A673 (cell line): ENCODE measurements around the gene PATJ. TPM values are rescaled to one million over a fixed set of nuclear protein-coding genes. Genes with fewer than 3 reads are reported as not detected.
"Not testable (repeated sequence)": the region's sequence is repeated elsewhere in the genome, so short reads cannot be mapped to it uniquely, and the experiment has no call there.

Source experiments
- BruUV-seq: library from RNA; stranded (reverse); fragments of 400-500 nt; replicated peaks from 2 replicates; lab custom pipeline; 2021; lab: Mats Ljungman, UMichigan
- CTCF ChIA-PET: fragments of 300-600 bp; sonication (Branson Sonifier 250); formaldehyde crosslinking; loops from one replicate; lab custom pipeline; 2022; ENCODE audit warnings: antibody characterized with exemption; lab: Charles Lee
- POLR2A ChIA-PET: fragments of 300-600 bp; sonication (Branson Sonifier 250); formaldehyde crosslinking; loops from one replicate; lab custom pipeline; 2022; ENCODE audit warnings: antibody characterized with exemption; ENCODE audit not compliant: low non-redundant PET; lab: Charles Lee
- DNase-seq: peaks from one replicate; pipeline ENCODE4 v3.0.0-alpha.2; 2015; ENCODE audit warnings: low spot score
- H3K27ac ChIP-seq: fragments of 200-600 bp; sonication (generic); 2 replicates; pipeline ENCODE4 v1.5.1; 2016; ENCODE audit warnings: mixed run types, low read depth, mild to moderate bottlenecking, mixed read lengths, antibody characterized with exemption, low read length; ENCODE audit not compliant: poor library complexity, severe bottlenecking
- H3K27me3 ChIP-seq: fragments of 200-600 bp; sonication (generic); replicated peaks from 2 replicates; pipeline ENCODE4 v1.6.1; 2017; ENCODE audit warnings: mixed run types, low read depth, mild to moderate bottlenecking, mixed read lengths, antibody characterized with exemption, low read length; ENCODE audit not compliant: insufficient read depth, poor library complexity
- H3K36me3 ChIP-seq: fragments of 200-600 bp; sonication (generic); 2 replicates; pipeline ENCODE4 v1.6.1; 2016; ENCODE audit warnings: mixed run types, mild to moderate bottlenecking, mixed read lengths, antibody characterized with exemption, low read length; ENCODE audit not compliant: insufficient read depth, poor library complexity, severe bottlenecking
- H3K4me1 ChIP-seq: fragments of 200-600 bp; sonication (generic); 2 replicates; pipeline ENCODE4 v1.6.1; 2017; ENCODE audit warnings: mixed run types, mild to moderate bottlenecking, mixed read lengths, antibody characterized with exemption, low read length; ENCODE audit not compliant: insufficient read depth, poor library complexity, severe bottlenecking
- H3K4me3 ChIP-seq: fragments of 200-600 bp; sonication (generic); 2 replicates; pipeline ENCODE4 v1.5.1; 2016; ENCODE audit warnings: low read depth, mixed run types, mild to moderate bottlenecking, mixed read lengths, low read length; ENCODE audit not compliant: poor library complexity, severe bottlenecking
- H3K9me3 ChIP-seq: fragments of 200-600 bp; sonication (generic); 2 replicates; pipeline ENCODE4 v1.6.1; 2016; ENCODE audit warnings: mixed run types, low read depth, mild to moderate bottlenecking, mixed read lengths, antibody characterized with exemption, low read length; ENCODE audit not compliant: poor library complexity, severe bottlenecking
- EZH2 ChIP-seq: fragments of 200-600 bp; sonication (generic); IDR thresholded peaks from 2 replicates; pipeline ENCODE4 v1.6.1; 2017; ENCODE audit warnings: borderline replicate concordance, low read depth, mild to moderate bottlenecking, mixed read lengths, antibody characterized with exemption, low read length; ENCODE audit not compliant: poor library complexity, severe bottlenecking
- intact Hi-C: fragments of 100-400 bp; cut with micrococcal nuclease; formaldehyde crosslinking; loops from one replicate; pipeline ENCODE4 v1.10.0; 2022; ENCODE audit not compliant: unreplicated experiment
- total RNA-seq: library from RNA; stranded (reverse); gene quantifications from 2 replicates; pipeline ENCODE4 v1.2.3, GENCODE V29; 2021
- TF ChIP-seq, protein P1 (sequence below): fragments of 300-800, 200-600 bp; sonication (generic); conservative IDR thresholded peaks from 2 replicates; pipeline ENCODE4 v1.5.1; 2017; ENCODE audit warnings: low read depth, mild to moderate bottlenecking, antibody characterized with exemption, low read length, moderate library complexity, mixed read lengths

Gene PATJ
- total RNA-seq, 1 experiment from 2014 or later = 6.6 TPM

DNA sequence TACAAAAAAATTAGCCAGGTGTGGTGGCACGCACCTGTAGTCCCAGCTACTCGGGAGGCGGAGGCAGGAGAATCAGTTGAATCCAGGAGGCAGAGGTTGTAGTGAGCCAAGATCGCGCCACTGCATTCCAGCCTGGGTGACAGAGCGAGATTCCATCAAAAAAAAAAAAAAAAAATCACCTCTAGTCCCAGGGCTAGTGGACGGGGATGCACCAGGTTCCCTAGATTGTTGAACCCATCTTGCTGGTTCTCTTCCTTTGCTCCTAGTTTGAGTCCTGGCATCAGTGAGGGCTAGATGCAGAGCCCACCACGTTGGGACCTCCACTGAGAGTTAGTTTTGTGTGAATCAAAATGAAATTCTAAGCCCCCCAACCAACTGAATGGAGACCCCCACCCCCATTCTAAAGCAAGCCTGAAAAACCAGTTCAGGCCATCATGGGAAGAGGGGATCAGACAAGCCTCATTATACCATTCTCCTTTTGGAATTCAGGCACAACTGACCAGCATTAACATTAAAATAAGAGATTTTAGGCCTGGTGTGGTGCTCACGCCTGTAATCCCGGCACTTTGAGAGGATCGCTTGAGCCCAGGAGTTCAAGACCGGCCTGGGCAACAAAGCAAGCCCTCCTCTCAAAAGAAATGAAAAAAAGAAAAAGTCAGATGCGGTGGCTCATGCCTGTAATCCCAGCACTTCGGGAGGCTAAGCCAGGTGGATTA is 434.5 kb downstream of the PATJ start:
- Histone ChIP-seq H3K27ac (no peak overlapping the region), H3K4me1 (no peaks in the 10 kb centered on the region), H3K27me3 (no peaks in the 10 kb centered on the region), H3K4me3 (no peak overlapping the region), H3K36me3 (no peaks in the 10 kb centered on the region), H3K9me3 (no peaks in the 10 kb centered on the region)
- ChIA-PET POLR2A (no interaction called here), CTCF (interaction anchor here (1.5 to 1.6 kb wide), 3 partner anchors 226 to 570 kb away, joined by 7 to 8 read pairs (median 7); no protein-coding TSS in a partner anchor)
- TF ChIP-seq, protein P1, sequence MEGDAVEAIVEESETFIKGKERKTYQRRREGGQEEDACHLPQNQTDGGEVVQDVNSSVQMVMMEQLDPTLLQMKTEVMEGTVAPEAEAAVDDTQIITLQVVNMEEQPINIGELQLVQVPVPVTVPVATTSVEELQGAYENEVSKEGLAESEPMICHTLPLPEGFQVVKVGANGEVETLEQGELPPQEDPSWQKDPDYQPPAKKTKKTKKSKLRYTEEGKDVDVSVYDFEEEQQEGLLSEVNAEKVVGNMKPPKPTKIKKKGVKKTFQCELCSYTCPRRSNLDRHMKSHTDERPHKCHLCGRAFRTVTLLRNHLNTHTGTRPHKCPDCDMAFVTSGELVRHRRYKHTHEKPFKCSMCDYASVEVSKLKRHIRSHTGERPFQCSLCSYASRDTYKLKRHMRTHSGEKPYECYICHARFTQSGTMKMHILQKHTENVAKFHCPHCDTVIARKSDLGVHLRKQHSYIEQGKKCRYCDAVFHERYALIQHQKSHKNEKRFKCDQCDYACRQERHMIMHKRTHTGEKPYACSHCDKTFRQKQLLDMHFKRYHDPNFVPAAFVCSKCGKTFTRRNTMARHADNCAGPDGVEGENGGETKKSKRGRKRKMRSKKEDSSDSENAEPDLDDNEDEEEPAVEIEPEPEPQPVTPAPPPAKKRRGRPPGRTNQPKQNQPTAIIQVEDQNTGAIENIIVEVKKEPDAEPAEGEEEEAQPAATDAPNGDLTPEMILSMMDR = no peak
- TF ChIP-seq EZH2 = no peak
- intact Hi-C loops = loop anchor here (5.0 kb wide), 1 partner anchor 566 kb away; no protein-coding TSS in a partner anchor
- DNase-seq = no peak
- BruUV-seq = no TSS peak

DNA sequence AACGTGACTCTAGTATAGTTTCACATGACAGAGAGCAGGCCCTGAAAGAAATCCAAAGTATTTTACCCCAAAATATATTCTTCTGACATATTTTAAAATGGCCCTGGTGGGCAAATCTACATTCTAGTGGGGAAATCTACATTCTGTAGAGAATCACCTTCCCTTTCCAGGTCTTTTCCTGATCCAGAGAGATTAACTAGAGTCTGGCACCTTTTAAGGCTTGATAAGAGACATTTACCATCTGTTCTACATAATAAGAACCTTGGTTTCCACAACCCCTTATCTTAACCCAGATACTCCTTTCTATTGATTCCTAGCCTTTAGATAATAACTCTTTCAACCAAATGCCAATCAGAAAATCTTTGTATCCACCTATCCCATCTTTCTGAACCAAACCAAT is 435.3 kb downstream of the PATJ start:
- Histone ChIP-seq H3K27ac (no peak overlapping the region), H3K4me3 (no peak overlapping the region), H3K4me1 (no peaks in the 10 kb centered on the region), H3K36me3 (no peaks in the 10 kb centered on the region), H3K9me3 (no peaks in the 10 kb centered on the region), H3K27me3 (no peaks in the 10 kb centered on the region)
- no peak for DNase-seq
- TF ChIP-seq, protein P1 = no peak
- POLR2A ChIA-PET = no interaction called here
- BruUV-seq = no TSS peak
- CTCF ChIA-PET = no interaction called here
- intact Hi-C loops = loop anchor here (5.0 kb wide), 1 partner anchor 565 kb away; no protein-coding TSS in a partner anchor

DNA sequence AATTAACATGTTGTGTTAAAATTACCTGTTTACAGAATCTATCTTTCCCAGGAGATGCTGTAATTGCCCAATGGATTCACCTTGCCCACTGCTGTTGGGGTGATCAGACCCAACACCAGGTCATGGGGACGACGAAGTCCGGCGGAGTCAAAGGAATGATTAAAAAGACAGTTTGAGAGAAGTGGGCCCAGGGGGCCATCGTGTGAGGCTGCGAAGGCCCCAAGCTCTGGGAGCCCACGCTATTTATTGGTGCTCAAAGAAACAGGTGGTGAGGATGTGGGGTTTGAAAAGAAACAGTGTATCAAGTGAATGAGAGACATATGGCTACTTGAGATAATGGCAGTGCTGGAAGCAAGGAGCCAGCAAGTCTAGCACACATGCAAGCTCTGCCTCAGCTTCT is 436.1 kb downstream of the PATJ start:
- CTCF ChIA-PET = no interaction called here
- intact Hi-C loops = loop anchor here (5.0 kb wide), 1 partner anchor 564 kb away; no protein-coding TSS in a partner anchor
- H3K27ac ChIP-seq = no peak overlapping the region

DNA sequence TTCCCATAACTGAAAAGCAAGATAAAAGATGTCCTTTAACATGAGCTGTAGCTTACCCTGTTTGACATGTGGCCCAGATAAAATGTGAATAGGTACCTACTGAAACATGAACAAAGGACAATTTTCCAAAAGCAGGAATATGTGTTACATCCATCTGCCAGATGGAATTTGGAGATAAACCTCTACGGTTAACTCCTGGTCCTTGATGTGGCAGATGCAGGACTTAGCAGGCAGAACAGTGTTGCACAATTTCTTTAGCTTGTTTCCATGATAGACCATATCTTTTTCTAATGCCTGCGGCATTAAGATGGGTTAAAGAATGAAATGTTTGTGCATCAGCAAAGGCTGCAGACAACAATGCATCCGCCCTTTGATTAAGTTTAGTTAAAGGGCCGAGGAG is 437.8 kb downstream of the PATJ start:
- H3K4me3 ChIP-seq, H3K27ac ChIP-seq, H3K4me1 ChIP-seq, BruUV-seq, CTCF ChIA-PET, H3K36me3 ChIP-seq, H3K27me3 ChIP-seq, intact Hi-C loops, POLR2A ChIA-PET, DNase-seq, H3K9me3 ChIP-seq: not testable (repeated sequence)

More for the DNA sequence above, 436.1 kb downstream of the PATJ start:
- H3K4me1 ChIP-seq = no peaks in the 10 kb centered on the region
- no TSS peak for BruUV-seq
- no peaks in the 10 kb centered on the region for H3K9me3 ChIP-seq
- POLR2A ChIA-PET = no interaction called here
- H3K27me3 ChIP-seq = no peaks in the 10 kb centered on the region
- H3K4me3 ChIP-seq = no peak overlapping the region
- H3K36me3 ChIP-seq = no peaks in the 10 kb centered on the region
- TF ChIP-seq, protein P1 = no peak
- no peak for TF ChIP-seq EZH2
- DNase-seq = no peak
